SKM-1 treated with dmso at 0.1 percent for 144 hours (cell line): ENCODE data around the gene BCL7B.
"Not testable (repeated sequence)": the region's sequence is repeated elsewhere in the genome, so short reads cannot be mapped to it uniquely, and the experiment has no call there.

Experiments
- DNase-seq: peaks from one replicate; lab custom pipeline; 2025; ENCODE audit not compliant: unreplicated experiment; lab: John Stamatoyannopoulos, UW

Gene BCL7B

DNA sequence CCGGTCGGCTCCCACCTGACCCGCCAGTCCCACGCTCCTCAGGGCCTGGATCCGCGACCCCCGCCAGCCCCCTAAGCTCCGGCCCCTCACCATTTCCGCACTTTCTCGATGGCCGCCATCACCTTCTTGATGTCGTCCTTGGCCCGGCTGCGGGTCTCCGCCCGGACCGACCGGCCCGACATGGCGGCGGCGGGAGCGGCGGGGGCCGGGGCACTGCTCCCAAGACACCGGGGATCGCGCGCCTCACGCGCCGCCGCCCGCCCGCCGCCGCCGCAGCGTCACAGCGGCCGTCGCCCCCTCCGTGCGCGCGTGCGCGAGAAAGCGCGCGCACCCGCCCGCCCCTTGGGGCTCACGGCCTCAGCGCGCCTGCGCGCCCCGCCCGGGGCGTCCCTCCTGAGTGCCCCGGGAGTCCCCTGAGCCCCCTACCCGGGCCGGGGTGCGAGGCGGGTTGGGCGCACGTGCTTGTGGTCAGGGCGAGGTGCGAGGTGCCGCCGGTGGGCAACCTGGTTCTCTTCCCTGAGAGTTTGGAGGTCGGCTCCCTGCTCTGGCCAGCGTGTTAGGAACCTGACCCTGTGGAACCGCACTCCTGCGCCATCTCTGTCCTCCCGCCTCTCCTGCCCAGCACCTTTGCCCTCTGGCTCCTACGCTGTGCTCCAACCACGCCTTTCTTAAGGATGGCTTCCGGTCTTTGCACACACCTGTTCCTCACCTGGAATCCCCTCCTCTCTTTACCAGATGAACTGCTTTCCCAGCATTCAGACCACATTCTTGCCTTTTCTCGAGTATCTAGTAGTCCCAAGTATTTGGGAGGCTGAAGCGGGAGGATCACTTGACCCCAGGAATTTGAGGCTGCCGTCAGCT is at the start of gene BCL7B:
BCL7B (minus strand) TSS at position 294 of the 861 bp plus-strand sequence; CDS start at position 182, 112 bp downstream.
- peak; percentile 39 for DNase-seq

DNA sequence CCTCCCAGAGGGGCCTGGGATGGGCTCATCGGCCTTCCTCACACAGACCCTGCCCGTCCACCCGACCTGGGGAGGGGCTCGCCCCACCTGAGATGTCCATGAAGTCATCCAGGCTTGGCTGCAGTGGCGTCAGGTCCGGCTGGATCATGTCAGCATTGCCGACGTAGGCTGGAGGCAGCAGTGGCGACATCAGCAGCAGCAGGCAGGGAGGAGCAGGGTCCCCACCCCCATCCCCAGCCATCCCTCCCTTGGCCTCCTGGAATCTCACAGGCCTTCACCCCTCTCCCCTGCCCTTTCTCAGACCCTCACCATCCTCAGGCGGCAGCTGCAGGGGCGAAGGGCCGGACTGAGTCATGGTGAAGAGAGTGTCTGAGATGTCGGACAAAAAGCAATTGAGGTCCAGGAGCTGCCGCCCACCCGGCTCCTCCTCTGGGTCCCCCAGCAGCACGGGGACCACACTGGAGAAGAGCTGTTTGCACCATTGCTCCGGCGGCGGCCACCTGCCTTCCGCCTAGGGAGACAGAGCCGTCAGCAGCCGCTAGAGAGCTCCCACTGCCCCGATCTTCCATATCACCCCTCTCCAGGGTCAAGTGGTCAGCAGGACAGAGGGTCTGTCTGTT is 48.2 kb upstream of the BCL7B start:
- no peak for DNase-seq

DNA sequence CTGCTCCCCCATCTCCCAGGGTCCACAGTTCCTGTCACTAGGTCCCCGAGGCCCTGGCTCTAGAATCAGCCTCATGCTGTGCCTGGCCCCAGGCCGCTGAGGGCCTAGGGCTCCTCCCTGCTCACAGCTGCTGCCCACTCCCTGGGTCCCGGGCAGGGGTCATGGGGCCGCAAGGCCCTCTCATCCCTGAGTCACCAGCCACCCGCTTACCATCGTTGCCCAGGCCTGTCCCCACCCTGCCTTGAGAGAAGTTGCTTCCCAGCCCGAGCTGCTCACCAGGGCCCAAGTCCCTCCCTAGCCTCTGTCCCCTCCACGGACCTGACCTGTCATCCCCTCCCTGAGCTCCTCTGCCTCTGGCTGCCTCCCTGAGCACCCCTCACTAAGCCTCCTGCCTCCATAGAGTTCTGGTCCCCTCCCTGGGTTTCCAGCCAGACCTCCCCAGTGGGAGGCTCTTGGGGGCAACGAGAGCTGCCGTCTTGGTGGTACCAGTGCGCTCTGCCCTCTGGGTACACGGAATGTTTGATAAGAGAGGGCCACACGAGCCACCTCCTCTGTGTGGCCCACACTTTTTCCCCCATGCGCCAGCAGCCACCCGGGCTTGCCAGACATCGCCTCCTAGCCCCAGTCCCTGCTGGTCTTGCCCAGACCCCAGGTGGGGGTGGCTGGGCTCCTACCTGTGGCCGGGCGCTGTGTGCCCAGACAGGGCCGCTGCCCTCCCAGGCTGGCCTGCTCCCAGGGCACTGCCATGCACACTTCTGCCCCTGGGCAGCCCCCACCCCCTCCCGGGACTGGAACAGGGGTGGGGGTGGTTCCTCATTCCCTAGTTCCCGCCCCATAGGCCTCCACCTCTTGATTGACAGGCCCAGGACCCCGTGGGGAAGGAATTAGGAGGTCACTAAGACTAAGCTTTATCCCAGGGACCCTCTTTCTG is 45.5 kb upstream of the BCL7B start:
- no peak for DNase-seq

DNA sequence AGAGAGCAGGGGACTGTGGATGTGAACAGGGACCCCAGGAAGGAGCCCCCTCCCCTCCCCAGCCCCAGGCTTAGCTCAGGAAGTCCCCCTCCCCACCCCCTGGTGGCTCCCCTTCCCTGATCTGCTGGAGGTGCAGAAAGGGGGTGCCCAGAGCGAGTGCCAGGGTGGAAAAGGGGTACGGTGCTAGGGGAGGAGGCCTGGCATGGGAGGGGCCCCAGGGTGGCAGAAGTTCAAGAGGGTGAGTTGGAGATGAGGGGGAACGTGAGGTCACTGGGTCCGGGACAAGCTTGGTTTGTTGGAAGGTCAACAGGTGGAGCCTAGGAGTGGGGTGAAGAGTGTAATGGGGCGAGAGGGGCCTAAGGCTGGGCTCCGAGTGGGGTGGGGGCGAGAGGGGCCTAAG is 42.4 kb upstream of the BCL7B start:
- DNase-seq, result no peak

DNA sequence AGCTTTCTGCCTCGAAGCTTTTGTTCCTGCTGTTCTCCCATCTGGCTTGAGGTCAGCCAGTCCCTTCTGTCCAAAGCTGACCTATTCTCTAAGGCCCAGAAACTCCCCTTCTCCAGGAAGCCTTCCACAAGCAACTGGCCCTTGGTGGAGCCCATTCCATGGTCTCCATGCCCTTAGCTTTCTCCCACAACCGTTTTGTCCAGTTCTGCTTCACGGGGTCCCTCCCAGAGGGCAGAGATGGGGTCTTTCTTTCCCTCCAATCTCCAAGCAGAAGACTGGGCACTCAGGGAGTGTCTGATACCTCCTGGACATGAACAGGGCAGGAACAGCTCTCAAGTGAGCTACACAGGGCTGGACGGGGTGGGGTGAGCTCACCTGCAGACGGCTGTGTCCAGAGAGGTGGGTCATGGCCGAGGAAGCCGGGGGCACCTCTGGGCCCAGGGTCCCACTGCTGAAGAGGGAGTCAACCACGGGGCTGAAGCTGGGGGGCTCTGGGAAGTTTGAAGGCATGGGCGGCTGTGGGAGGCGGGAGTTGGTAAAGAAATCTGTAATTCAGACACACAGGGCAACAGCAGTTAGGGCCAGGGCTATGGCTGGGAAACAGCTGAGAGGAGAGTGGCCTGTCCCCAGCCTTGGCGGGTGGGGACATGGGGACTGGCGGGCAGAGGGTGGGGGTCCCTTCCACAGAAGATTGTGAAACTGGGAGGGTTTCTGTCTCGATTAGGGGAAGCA is 41.8 kb upstream of the BCL7B start:
- no peak for DNase-seq

DNA sequence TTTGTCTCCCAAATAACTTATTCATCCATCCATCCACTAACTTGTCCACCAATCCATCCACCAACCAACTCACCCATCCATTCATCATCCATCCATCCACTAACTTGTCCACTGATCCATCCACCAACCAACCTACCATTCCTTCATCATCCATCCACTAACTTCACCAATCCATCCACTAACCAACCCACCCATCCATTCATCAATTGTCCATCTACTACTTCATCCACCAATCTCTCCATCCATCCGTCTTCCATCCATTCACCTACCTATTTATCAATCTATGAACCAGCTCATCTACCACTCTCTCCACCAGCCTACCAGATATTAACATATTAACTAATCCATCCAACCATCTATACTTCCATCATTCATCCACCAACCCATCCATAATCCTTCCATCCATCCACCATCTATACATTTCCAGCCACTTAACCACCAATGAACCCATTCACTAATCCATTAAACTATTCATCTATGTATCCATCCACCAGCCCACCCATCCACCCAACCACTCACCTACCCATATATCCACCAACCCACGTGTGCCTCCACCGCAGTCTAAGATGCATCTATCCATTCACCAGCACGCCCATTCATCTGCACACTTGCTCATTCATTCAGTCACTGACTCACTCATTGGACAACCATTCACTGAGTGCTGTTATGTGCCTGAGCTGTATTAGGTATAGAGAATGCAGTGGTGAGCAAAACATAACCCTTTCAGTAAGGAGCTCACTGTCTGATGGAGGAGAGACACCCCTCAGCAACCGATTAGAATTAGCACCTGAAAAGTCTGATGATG is 40.7 kb upstream of the BCL7B start:
- DNase-seq, result no peak

DNA sequence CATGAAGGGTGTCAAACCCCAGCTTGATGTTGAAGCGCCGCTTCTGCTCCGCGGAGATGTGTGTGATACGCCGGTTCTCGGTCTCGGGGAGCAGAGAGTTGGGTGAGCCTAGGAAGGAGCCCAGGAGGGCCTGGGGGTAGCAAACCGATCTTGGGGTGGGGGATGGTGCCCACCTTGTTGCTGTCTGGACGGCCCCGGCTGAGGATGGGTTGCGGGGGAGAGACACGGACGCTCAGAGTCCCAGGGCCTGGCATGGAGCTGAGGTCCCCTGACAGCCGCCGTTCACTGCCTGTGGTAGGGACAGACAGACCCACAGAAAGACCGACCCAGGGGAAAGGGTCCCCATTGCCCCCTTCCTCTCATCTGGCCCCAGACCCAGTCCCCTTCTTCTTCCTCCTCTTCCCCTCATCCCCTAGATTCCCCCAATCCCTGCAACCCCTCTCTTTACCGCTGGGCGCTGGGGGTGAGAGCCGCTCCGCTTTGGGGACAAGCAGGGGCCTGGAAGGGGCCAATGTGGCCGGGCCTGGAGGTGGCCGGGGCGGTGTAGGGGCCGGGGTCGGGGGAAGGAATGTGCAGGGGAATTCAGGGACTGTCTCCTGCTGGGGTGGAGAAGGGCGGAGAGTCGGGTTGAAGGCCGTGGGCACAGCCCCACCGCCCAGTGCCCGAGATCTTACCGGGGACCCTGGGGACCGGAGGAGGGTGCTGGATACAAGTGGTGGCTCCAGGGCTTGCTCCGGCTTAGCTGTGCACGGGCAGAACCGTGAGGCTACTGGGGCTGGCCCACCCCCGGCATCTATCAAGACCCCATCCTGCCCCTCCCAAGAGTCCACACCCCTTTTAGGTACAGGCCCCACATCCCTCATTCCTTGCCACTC is 38.9 kb upstream of the BCL7B start:
- no peak for DNase-seq

DNA sequence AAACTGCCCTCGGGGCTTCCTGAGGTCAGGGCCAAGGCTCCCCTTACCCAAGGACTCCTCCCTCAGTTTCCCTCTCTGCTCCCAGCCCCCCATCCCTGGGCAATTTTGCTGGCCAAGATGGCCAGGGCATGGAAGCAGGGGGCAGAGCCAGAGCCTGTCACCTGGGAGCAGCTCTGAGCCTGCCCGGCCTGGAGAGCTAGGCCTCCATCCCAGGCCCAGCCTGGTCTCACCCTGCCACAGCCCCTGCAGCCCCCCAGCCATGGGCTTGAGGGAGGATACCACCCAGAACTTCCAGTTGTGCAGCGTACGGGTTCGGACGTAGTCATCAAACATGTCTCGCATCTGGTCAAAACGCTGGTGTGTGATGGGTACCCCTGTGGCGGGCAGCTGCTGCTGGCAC is 37.9 kb upstream of the BCL7B start:
- no peak for DNase-seq

DNA sequence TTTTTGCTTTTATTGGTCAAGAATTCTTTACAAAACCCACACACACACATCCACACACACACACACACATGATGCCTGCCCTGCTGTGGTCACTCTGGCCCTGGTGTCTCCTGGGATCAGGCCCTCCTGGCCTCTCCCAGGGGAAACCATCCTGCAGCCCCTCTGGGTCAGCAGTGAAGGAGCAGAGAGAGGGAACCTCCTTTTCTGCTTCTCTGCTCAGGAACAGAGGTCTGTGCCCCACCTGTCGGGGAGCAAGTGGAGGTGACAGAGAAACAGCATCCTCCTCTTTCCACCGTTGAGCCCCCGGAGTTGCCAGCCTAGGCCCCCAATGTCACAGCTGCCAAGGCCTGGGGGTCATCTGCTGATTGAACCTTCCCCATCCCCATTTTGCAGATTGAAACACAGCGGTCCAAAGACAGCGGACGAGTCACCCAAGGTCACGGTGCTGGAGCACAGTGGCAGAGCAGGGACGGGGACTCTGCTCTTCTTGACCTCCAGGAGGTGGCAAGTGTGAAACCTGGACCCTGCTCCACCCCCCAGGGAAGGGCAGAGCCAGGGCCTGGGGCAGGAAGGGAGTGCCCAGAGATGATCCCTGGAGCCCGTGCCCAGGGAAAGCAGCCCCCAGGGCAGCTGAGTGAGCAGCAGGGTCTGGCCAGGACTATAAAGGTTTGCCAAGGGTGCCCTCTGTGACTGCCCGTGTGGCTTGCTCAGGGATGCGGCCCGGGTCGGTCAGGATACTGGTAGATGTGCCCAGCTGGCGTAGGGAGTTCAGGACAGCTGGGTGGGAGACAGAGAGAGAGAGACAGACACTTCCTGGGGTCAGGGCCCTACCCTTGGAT is 35.9 kb upstream of the BCL7B start:
- DNase-seq, result no peak

DNA sequence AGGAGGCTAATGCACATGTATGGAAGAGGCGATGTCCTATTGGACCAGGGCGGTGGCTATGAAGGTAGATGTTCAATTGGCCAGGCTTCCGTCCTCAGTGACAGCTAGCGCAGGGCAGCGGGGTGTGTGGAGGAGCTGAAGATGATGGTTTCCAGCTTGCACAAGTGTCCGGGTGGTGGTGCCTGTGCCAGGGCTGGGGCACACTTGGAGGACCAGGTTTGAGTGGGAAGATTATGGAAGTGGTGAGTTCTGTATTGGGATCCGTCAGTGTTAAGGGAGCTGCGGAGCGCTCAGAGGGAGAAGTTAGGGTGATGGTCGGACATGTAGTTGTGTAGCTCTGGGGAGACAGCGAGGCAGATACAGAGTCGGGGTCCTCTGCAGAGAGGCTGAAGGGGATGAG is 29.4 kb upstream of the BCL7B start:
- no peak for DNase-seq

DNA sequence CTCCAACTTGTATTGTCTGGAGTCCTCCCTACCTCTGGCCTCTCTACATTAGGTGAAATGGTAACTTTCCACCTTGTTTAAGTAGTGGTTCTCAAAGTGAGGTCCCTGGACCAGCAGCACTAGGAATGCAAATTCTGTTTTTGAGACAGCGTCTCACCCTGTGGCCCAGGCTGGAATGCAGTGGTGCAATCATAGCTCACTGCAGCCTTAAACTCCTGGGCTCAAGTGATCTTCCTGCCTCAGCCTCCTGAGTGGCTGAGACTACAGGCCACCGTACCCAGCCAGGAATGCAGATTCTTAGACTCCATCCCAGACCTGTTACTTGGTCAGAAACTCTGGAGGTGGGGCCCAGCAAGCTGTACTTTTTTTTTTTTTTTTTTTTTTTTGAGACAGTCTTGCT is 27.7 kb upstream of the BCL7B start:
- DNase-seq, result no peak

DNA sequence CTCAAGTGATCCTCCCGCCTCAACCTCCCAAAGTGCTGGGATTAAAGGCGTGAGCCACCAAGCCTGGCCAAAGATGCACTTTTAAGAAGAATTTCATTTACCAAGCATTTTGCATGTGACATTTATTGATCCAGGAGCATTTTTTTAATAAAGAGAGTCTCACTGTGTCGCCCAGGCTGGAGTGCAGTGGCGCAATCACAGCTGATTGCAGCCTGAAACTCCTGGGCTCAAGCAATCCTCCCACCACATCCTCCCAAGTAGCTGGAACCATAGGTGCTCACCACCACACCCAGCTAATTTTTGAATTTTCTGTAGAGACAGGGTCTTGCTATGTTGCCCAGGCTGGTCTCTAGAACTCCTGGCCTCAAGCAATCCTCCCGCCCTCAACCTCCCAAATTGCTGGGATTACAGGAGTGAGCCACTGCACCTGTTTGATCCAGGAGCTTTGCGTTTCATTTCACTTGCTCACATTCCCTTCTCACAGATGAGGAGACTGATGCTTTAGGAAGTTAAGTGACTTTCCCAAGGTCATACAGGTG is 25.2 kb upstream of the BCL7B start:
- peak; percentile 17 for DNase-seq

DNA sequence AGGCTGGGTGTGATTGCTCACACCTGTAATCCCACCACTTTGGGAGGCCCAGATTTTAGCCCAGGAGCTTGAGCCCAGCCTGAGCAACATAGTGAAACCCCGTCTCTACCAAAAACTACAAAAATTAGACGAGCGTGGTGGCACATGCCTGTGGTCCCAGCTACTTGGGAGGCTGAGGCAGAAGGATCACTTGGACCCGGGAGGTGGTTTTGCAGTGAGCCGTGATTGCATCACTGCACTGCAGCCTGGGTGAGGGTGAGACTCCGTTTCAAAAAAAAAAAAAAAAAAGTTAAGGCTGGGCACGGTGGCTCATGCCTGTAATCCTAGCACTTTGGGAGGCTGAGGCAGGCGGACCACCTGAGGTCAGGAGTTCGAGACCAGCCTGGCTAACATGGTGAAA is 23.5 kb upstream of the BCL7B start:
- not testable (repeated sequence) for DNase-seq

DNA sequence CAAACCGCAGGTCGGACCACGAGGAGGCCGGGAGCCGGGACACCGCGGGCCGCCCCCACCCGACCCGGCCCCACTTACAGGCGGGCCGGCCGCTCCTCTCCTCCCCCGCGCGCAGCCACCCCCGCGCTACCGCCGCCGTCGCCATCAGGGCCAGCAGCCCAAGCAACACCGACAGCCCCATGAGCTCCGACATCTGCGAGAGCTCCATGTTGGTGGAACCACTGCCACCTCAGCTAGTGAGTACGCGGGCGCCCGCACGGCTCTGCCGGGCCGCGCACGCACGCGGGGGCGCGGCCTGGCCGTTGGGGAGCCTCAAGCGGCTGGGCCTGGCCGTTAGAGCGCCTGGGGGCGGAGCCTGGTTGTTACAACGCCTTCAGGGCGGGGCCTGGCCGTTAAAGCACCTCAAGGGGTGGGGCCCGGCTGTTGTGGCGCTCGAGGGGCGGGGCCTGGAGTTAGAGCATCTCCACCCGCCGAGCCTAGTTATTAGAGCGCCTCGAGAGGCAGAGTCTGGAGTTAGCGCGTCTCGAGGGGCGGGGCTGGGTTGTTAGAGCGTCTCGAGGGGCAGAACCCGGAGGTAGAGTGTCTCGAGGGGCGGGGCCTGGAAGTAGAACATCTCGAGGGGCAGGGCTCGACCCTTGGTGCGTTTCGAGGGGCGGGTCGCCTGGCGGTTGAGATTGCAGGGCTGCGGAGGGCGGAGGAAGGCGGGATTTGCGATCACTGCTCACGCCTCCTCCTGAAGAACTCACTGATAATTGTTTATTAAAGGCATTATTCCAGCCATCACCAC is 21.0 kb upstream of the BCL7B start, which contains the start of gene TBL2:
TBL2 (minus strand) TSS at position 238 of the 787 bp plus-strand sequence; CDS start at position 208, 30 bp downstream.
- peak; percentile 98 for DNase-seq

DNA sequence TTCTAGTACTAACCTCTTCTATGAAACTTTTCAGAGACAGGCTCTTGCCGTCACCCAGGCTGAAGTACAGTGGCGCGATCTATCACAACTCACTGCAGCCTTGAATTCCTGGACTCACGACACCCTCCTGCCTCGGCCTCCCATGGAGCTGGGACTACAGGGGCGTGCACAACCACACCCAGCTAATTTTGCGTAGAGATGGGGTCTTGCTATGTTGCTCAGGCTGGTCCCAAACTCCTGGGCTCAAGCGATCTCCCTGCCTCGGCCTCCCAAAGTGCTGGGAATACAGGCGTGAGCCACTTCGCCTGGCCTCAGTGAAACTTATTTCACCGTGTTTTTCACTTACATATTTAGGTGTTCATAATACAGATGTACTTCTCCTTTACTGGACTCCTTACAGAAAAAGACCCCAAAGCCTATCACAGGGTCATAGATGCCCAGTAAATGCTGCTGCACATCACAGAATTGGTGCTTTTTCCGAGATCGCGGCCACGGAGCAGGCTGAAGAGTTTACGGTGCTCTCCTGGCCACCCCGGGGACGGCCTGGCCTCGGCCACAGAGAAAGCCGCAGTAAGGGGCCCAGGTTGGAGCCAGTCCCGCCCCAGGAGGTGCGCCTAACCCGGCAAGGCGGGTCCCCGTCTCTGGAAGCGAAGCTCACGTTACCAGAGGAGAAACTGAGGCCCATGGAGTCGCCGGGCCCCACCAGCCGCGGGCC is 20.3 kb upstream of the BCL7B start:
- DNase-seq, result no peak

DNA sequence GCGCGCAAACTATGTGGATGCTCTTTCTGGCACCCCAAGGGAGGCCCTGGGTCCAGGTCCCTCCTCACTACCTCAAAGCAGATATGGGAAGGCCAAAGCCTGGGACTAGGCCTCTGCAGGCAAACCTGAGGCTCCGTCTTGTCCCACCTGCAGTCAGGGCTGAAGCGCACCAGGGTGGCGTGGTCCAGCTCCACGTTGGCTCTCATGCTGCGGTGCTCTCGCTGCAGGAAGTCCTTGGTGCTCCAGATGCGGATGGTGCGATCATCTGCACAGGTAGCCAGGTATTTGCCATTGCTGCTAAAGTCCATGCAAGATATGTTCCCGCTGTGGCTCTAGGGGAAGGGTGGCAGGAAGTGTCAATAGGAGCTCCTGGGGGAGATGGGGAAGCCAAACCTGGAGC is 16.3 kb upstream of the BCL7B start:
- DNase-seq, result no peak
